Measurements from ENCODE around the gene ORAI3. TPM values are rescaled to one million over a fixed set of nuclear protein-coding genes. Genes with fewer than 3 reads are reported as not detected.

Gene ORAI3
- total RNA-seq, 1 donor from 2014 or later: 26.2 TPM

- no peaks in the 10 kb centered on the region for H3K36me3 Mint-ChIP-seq
- TF ChIP-seq CTCF (IDR thresholded peaks at IDR 0.05; ENCODE audit: unreplicated experiment): no peak
- H3K9me3 Mint-ChIP-seq: no peaks in the 10 kb centered on the region
- H3K27me3 Mint-ChIP-seq (ENCODE audit: low read depth): peaks cover 31% of the 10 kb centered on the region
- no peak overlapping the region for H3K27ac Mint-ChIP-seq
- DNase-seq (ENCODE audit: low spot score in 2 of 2, unreplicated experiment in 2 of 2): no peak
- H3K4me3 Mint-ChIP-seq: no peak overlapping the region
- H3K4me1 Mint-ChIP-seq: peaks cover 13% of the 10 kb centered on the region
Observed at GRCh38 chr16:31002250-31002700, 53.4 kb downstream of the ORAI3 start.

- Mint-ChIP-seq H3K4me3 (no peak overlapping the region), H3K4me1 (peaks cover 9% of the 10 kb centered on the region), H3K9me3 (no peaks in the 10 kb centered on the region), H3K36me3 (no peaks in the 10 kb centered on the region), H3K27me3 (ENCODE audit: low read depth) (peaks cover 28% of the 10 kb centered on the region), H3K27ac (no peak overlapping the region)
- no peak for DNase-seq (ENCODE audit: low spot score in 2 of 2, unreplicated experiment in 2 of 2)
- no peak for TF ChIP-seq CTCF (IDR thresholded peaks at IDR 0.05; ENCODE audit: unreplicated experiment)
Observed at GRCh38 chr16:31002862-31003341, 54.0 kb downstream of the ORAI3 start.

- peaks cover 3% of the 10 kb centered on the region for H3K4me1 Mint-ChIP-seq
Observed at GRCh38 chr16:31003744-31004143, 54.9 kb downstream of the ORAI3 start.

More at GRCh38 chr16:31003744-31004143, 54.9 kb downstream of the ORAI3 start:
- no peaks in the 10 kb centered on the region for H3K36me3 Mint-ChIP-seq
- no peak overlapping the region for H3K4me3 Mint-ChIP-seq
- H3K9me3 Mint-ChIP-seq: no peaks in the 10 kb centered on the region
- DNase-seq (ENCODE audit: low spot score in 2 of 2, unreplicated experiment in 2 of 2): no peak
- no peak for TF ChIP-seq CTCF (IDR thresholded peaks at IDR 0.05; ENCODE audit: unreplicated experiment)
- no peak overlapping the region for H3K27ac Mint-ChIP-seq
- peaks cover 29% of the 10 kb centered on the region for H3K27me3 Mint-ChIP-seq (ENCODE audit: low read depth)

Other genes starting within 250 kb of the ORAI3 start
- gene SRCAP, start 249.9 kb upstream of the ORAI3 start, total RNA-seq: 74.2 to 79.7 TPM (median 74.8 TPM) in 3 replicates
- gene PHKG2, start 200.6 kb upstream of the ORAI3 start, total RNA-seq: 44.6 to 53.2 TPM (median 46.4 TPM) in 3 replicates
- 6.0 to 7.4 TPM (median 6.3 TPM) in 3 replicates for gene CFAP119, start 187.0 kb upstream of the ORAI3 start, total RNA-seq
- 124 to 130 TPM (median 126 TPM) in 3 replicates for gene RNF40, start 186.7 kb upstream of the ORAI3 start, total RNA-seq
- 40.8 to 41.6 TPM (median 41.4 TPM) in 3 replicates for gene ZNF629, start 161.9 kb upstream of the ORAI3 start, total RNA-seq
- gene BCL7C, start 55.0 kb upstream of the ORAI3 start, total RNA-seq: 43.6 to 44.8 TPM (median 43.9 TPM) in 3 replicates
- 9.1 to 11.5 TPM (median 10.3 TPM) in 3 replicates for gene CTF1, start 52.5 kb upstream of the ORAI3 start, total RNA-seq
- 53.5 to 56.4 TPM (median 54.9 TPM) in 3 replicates for gene FBXL19, start 25.5 kb upstream of the ORAI3 start, total RNA-seq
- gene SETD1A, start 8.7 kb downstream of the ORAI3 start, total RNA-seq: 30.8 to 39.1 TPM (median 36.4 TPM) in 3 replicates
- gene HSD3B7, start 36.1 kb downstream of the ORAI3 start, total RNA-seq: 3.5 to 4.0 TPM (median 3.6 TPM) in 3 replicates
- gene STX1B, start 61.6 kb downstream of the ORAI3 start, total RNA-seq: 4.9 to 5.9 TPM (median 5.2 TPM) in 3 replicates
- 39.2 to 42.8 TPM (median 40.2 TPM) in 3 replicates for gene STX4, start 84.5 kb downstream of the ORAI3 start, total RNA-seq
- 11.8 to 14.1 TPM (median 12.8 TPM) in 3 replicates for gene ZNF668, start 125.2 kb downstream of the ORAI3 start, total RNA-seq
- gene ZNF646, start 125.4 kb downstream of the ORAI3 start, total RNA-seq: 20.4 to 22.2 TPM (median 21.4 TPM) in 3 replicates
- 4.0 to 4.9 TPM (median 4.5 TPM) in 3 replicates for gene PRSS53, start 139.9 kb downstream of the ORAI3 start, total RNA-seq
- 48.6 to 53.7 TPM (median 49.5 TPM) in 3 replicates for gene VKORC1, start 145.7 kb downstream of the ORAI3 start, total RNA-seq
- gene BCKDK, start 159.3 kb downstream of the ORAI3 start, total RNA-seq: 36.4 to 37.3 TPM (median 37.0 TPM) in 3 replicates
- 72.1 to 76.4 TPM (median 75.7 TPM) in 3 replicates for gene KAT8, start 168.6 kb downstream of the ORAI3 start, total RNA-seq
- gene PRSS8, start 186.7 kb downstream of the ORAI3 start, total RNA-seq: 79.1 to 84.3 TPM (median 79.9 TPM) in 3 replicates
- 0.96 to 1.7 TPM (median 1.4 TPM) in 3 replicates for gene PRSS36, start 201.0 kb downstream of the ORAI3 start, total RNA-seq
- gene FUS, start 231.1 kb downstream of the ORAI3 start, total RNA-seq: 718 to 743 TPM (median 733 TPM) in 3 replicates